Measurements from ENCODE around the gene PDE11A. TPM values are rescaled to one million over a fixed set of nuclear protein-coding genes. Genes with fewer than 3 reads are reported as not detected.

Gene PDE11A
- total and polyA plus RNA-seq, 2 of the 8 experiments (the other 6 are each of a cell fraction or from before 2014, with no cell fraction given): 0.19 to 0.23 TPM

DNA sequence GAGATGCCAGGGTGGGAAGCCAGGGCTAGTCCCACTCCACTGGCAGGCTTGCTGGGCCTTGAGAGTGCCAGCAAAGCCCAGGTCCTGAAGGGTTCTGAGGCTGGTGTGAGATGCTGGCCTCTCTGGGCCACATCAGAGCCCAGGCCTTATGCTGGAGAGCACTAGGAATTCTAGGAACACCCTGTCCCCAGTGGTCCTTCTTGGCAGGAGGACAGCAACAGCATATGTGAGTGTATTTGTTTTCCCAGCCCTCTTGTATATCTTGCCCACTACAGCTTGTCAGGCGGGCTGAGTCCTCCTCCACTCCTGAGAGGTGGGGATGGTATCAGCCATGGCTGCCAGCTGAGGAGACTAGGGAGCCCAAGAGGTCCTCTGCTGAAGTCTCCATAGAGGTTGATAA lies 327.0 kb downstream of the PDE11A start:
- H2BK20ac ChIP-seq (ENCODE audit: low read length): no peak overlapping the region
- no peaks in the 10 kb centered on the region for H3K36me3 ChIP-seq (ENCODE audit: control insufficient read depth in 2 of 4, insufficient read depth in 4 of 4, low read length in 3 of 4)
- no peak overlapping the region for H2BK120ac ChIP-seq (replicated peaks; ENCODE audit: low read depth, low read length)
- H3K79me2 ChIP-seq (ENCODE audit: control insufficient read depth in 1 of 2, insufficient read depth in 2 of 2, low read length in 2 of 2): no peaks in the 10 kb centered on the region
- no peaks in the 10 kb centered on the region for H3K9me3 ChIP-seq (ENCODE audit: insufficient read depth in 2 of 2, low read depth in 1 of 2, low read length in 1 of 2)
- no peak overlapping the region for H3K4me3 ChIP-seq (ENCODE audit: extremely low read depth in 1 of 4, insufficient read depth in 2 of 4, low read depth in 3 of 4, low read length in 4 of 4)
- no peak overlapping the region for H3K4ac ChIP-seq (replicated peaks; ENCODE audit: insufficient read length, low read depth, low read length)
- no peak overlapping the region for H3K18ac ChIP-seq (ENCODE audit: extremely low read depth, low read length)
- H2AFZ ChIP-seq (ENCODE audit: low read length): no peak overlapping the region
- H3K23me2 ChIP-seq (ENCODE audit: low read depth, low read length): no peaks in the 10 kb centered on the region
- no peak overlapping the region for H2BK5ac ChIP-seq (ENCODE audit: low read depth, low read length)
- no peaks in the 10 kb centered on the region for H3K4me1 ChIP-seq (replicated peaks in 1 of 4; ENCODE audit: control insufficient read depth in 3 of 4, insufficient read depth in 4 of 4, low read length in 3 of 4)
- no peak overlapping the region for H3K56ac ChIP-seq (replicated peaks; ENCODE audit: insufficient read length, low read depth, low read length)
- H3K9ac ChIP-seq (replicated peaks in 1 of 4; ENCODE audit: extremely low read depth in 1 of 4, low read depth in 3 of 4, low read length in 3 of 4): no peak overlapping the region
- H2AK5ac ChIP-seq (ENCODE audit: low read depth, low read length): no peak overlapping the region
- TF ChIP-seq SIRT6 (IDR thresholded peaks at IDR 0.05; ENCODE audit: low read length) (no peak), CBX5 (IDR thresholded peaks at IDR 0.05; ENCODE audit: low read depth, low read length) (no peak)
- TF ChIP-seq, protein P1, sequence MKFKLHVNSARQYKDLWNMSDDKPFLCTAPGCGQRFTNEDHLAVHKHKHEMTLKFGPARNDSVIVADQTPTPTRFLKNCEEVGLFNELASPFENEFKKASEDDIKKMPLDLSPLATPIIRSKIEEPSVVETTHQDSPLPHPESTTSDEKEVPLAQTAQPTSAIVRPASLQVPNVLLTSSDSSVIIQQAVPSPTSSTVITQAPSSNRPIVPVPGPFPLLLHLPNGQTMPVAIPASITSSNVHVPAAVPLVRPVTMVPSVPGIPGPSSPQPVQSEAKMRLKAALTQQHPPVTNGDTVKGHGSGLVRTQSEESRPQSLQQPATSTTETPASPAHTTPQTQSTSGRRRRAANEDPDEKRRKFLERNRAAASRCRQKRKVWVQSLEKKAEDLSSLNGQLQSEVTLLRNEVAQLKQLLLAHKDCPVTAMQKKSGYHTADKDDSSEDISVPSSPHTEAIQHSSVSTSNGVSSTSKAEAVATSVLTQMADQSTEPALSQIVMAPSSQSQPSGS (IDR thresholded peaks at IDR 0.05; ENCODE audit: low read length): no peak
- DNase-seq (ENCODE audit: low read depth in 1 of 2, low spot score in 2 of 2) (no peak), FAIRE-seq (no peak)
- no peak overlapping the region for H4K8ac ChIP-seq (ENCODE audit: extremely low read depth, insufficient read depth, low read length)
- H3K23ac ChIP-seq (ENCODE audit: insufficient read length): no peak overlapping the region
- CTCF ChIA-PET (ENCODE audit: partially characterized antibody): interaction anchor here (1.0 kb wide), 1 partner anchor 562 kb away, joined by 3 read pairs; no protein-coding TSS in a partner anchor
- POLR2A ChIA-PET (ENCODE audit: partially characterized antibody): no interaction called here
- no peak overlapping the region for H2BK12ac ChIP-seq (ENCODE audit: low read depth, low read length)
- H4K20me1 ChIP-seq (replicated peaks in 1 of 2; ENCODE audit: control insufficient read depth in 1 of 2, insufficient read depth in 2 of 2, low read length in 2 of 2): no peaks in the 10 kb centered on the region
- no peak overlapping the region for H3K14ac ChIP-seq (ENCODE audit: insufficient read length)
- no peak overlapping the region for H4K91ac ChIP-seq (replicated peaks; ENCODE audit: insufficient read length, low read length)
- H3K27ac ChIP-seq (ENCODE audit: low read depth, low read length): no peak overlapping the region
- H2BK15ac ChIP-seq (ENCODE audit: low read length): no peak overlapping the region
- H3K27me3 ChIP-seq (replicated peaks in 1 of 4; ENCODE audit: control insufficient read depth in 3 of 4, extremely low read depth in 1 of 4, insufficient read depth in 3 of 4, low read length in 3 of 4): peaks cover 0 to 2% (median 0%) of the 10 kb centered on the region in 4 experiments; a peak in 2 of 7 replicates
- H4K5ac ChIP-seq (ENCODE audit: insufficient read length, low read depth, low read length): no peak overlapping the region
- H3K79me1 ChIP-seq (ENCODE audit: low read depth, low read length): no peaks in the 10 kb centered on the region
- WGBS, 2 experiments (ENCODE audit: extremely low coverage in 1 of 2, insufficient coverage in 1 of 2, insufficient read length in 1 of 2, insufficient replicate concordance in 2 of 2, low coverage in 1 of 2, low lambda C conversion rate in 2 of 2, missing lambda C conversion rate in 1 of 2): 79% methylated on average over 1 of the region's 1 CpG; no CpG with 5 or more reads in 1 of the 2 experiments
- no peak overlapping the region for H3K4me2 ChIP-seq (ENCODE audit: insufficient read depth in 1 of 2, low read depth in 2 of 2, low read length in 2 of 2)

Data from H1 (cell line).